ENCODE results near the gene HSD17B14. TPM values are rescaled to one million over a fixed set of nuclear protein-coding genes. Genes with fewer than 3 reads are reported as not detected.

Gene HSD17B14
- total and polyA plus RNA-seq, 2 of the 13 experiments (the other 11 are each of a cell fraction or from before 2014, with no cell fraction given), result 0.58 to 1.2 TPM

DNA sequence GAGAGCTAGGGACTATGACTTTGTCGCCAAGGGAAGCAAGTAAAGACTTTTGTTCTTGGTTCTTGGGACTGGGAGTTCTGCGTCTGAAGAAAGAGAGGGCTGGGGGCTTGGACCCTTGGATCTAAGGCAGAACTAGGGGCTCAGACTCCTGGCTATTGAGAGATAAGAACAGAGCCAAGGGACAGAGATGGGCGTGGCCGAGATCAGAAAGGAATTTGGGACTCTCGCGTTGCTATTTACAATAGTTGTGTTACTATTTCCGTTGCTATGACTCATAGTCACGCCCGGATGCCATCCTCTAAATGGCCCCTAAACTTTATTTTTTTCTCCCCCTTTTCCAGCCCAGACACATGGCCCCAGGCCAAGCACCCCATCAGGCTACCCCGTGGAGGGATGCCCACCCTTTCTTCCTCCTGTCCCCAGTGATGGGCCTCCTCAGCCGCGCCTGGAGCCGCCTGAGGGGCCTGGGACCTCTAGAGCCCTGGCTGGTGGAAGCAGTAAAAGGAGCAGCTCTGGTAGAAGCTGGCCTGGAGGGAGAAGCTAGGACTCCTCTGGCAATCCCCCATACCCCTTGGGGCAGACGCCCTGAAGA is 36.7 kb upstream of the HSD17B14 start (continued):
- TF ChIP-seq CHD4 (IDR thresholded peaks at IDR 0.05; ENCODE audit: borderline replicate concordance, low read length) (no peak), ERF (CRISPR knock-in tag; IDR thresholded peaks at IDR 0.05) (peak; percentile 12; the same call in 1 of the 2 replicates), ZNF766 (CRISPR knock-in tag; IDR thresholded peaks at IDR 0.05; ENCODE audit: borderline replicate concordance) (no peak), ZNF124 (CRISPR knock-in tag; IDR thresholded peaks at IDR 0.05) (no peak), TOE1 (CRISPR knock-in tag; IDR thresholded peaks at IDR 0.05) (no peak), NR2F2 (IDR thresholded peaks at IDR 0.05; ENCODE audit: borderline replicate concordance, low read depth) (no peak), ZNF773 (CRISPR knock-in tag; IDR thresholded peaks at IDR 0.05; ENCODE audit: borderline replicate concordance) (no peak), MXI1 (IDR thresholded peaks at IDR 0.05; ENCODE audit: borderline replicate concordance, low read depth, low read length) (peak; percentile 92; the same call in 2 of the 3 replicates), KLF12 (CRISPR knock-in tag; IDR thresholded peaks at IDR 0.05; ENCODE audit: borderline replicate concordance) (0 out of 2 replicates have a peak, but pooled peaks have one; percentile 59), NR2F6 (IDR thresholded peaks at IDR 0.05) (no peak), NR2F6 (CRISPR knock-in tag; IDR thresholded peaks at IDR 0.05) (no peak)
- TF ChIP-seq, protein P1, sequence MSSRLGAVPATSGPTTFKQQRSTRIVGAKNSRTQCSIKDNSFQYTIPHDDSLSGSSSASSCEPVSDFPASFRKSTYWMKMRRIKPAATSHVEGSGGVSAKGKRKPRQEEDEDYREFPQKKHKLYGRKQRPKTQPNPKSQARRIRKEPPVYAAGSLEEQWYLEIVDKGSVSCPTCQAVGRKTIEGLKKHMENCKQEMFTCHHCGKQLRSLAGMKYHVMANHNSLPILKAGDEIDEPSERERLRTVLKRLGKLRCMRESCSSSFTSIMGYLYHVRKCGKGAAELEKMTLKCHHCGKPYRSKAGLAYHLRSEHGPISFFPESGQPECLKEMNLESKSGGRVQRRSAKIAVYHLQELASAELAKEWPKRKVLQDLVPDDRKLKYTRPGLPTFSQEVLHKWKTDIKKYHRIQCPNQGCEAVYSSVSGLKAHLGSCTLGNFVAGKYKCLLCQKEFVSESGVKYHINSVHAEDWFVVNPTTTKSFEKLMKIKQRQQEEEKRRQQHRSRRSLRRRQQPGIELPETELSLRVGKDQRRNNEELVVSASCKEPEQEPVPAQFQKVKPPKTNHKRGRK (CRISPR knock-in tag; IDR thresholded peaks at IDR 0.05), result no peak
- TF ChIP-seq, protein P2, sequence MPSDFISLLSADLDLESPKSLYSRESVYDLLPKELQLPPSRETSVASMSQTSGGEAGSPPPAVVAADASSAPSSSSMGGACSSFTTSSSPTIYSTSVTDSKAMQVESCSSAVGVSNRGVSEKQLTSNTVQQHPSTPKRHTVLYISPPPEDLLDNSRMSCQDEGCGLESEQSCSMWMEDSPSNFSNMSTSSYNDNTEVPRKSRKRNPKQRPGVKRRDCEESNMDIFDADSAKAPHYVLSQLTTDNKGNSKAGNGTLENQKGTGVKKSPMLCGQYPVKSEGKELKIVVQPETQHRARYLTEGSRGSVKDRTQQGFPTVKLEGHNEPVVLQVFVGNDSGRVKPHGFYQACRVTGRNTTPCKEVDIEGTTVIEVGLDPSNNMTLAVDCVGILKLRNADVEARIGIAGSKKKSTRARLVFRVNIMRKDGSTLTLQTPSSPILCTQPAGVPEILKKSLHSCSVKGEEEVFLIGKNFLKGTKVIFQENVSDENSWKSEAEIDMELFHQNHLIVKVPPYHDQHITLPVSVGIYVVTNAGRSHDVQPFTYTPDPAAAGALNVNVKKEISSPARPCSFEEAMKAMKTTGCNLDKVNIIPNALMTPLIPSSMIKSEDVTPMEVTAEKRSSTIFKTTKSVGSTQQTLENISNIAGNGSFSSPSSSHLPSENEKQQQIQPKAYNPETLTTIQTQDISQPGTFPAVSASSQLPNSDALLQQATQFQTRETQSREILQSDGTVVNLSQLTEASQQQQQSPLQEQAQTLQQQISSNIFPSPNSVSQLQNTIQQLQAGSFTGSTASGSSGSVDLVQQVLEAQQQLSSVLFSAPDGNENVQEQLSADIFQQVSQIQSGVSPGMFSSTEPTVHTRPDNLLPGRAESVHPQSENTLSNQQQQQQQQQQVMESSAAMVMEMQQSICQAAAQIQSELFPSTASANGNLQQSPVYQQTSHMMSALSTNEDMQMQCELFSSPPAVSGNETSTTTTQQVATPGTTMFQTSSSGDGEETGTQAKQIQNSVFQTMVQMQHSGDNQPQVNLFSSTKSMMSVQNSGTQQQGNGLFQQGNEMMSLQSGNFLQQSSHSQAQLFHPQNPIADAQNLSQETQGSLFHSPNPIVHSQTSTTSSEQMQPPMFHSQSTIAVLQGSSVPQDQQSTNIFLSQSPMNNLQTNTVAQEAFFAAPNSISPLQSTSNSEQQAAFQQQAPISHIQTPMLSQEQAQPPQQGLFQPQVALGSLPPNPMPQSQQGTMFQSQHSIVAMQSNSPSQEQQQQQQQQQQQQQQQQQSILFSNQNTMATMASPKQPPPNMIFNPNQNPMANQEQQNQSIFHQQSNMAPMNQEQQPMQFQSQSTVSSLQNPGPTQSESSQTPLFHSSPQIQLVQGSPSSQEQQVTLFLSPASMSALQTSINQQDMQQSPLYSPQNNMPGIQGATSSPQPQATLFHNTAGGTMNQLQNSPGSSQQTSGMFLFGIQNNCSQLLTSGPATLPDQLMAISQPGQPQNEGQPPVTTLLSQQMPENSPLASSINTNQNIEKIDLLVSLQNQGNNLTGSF (CRISPR knock-in tag; IDR thresholded peaks at IDR 0.05), result no peak
- TF ChIP-seq, protein P3, sequence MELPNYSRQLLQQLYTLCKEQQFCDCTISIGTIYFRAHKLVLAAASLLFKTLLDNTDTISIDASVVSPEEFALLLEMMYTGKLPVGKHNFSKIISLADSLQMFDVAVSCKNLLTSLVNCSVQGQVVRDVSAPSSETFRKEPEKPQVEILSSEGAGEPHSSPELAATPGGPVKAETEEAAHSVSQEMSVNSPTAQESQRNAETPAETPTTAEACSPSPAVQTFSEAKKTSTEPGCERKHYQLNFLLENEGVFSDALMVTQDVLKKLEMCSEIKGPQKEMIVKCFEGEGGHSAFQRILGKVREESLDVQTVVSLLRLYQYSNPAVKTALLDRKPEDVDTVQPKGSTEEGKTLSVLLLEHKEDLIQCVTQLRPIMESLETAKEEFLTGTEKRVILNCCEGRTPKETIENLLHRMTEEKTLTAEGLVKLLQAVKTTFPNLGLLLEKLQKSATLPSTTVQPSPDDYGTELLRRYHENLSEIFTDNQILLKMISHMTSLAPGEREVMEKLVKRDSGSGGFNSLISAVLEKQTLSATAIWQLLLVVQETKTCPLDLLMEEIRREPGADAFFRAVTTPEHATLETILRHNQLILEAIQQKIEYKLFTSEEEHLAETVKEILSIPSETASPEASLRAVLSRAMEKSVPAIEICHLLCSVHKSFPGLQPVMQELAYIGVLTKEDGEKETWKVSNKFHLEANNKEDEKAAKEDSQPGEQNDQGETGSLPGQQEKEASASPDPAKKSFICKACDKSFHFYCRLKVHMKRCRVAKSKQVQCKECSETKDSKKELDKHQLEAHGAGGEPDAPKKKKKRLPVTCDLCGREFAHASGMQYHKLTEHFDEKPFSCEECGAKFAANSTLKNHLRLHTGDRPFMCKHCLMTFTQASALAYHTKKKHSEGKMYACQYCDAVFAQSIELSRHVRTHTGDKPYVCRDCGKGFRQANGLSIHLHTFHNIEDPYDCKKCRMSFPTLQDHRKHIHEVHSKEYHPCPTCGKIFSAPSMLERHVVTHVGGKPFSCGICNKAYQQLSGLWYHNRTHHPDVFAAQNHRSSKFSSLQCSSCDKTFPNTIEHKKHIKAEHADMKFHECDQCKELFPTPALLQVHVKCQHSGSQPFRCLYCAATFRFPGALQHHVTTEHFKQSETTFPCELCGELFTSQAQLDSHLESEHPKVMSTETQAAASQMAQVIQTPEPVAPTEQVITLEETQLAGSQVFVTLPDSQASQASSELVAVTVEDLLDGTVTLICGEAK (IDR thresholded peaks at IDR 0.05), result no peak
- TF ChIP-seq, protein P3 (CRISPR knock-in tag; IDR thresholded peaks at IDR 0.05), result no peak

All from HepG2 (cell line).